Activated T-cell treated with anti-CD3 and anti-CD28 coated beads for 24 hours (primary cell): Measurements from ENCODE around the gene ADI1.
"Not testable (repeated sequence)": the region's sequence is repeated elsewhere in the genome, so short reads cannot be mapped to it uniquely, and the experiment has no call there.

ENCODE experiments used
- DNase-seq: peaks from one replicate; pipeline ENCODE4 v3.0.0-alpha.2; 2020; ENCODE audit warnings: low read depth

Gene ADI1

DNA sequence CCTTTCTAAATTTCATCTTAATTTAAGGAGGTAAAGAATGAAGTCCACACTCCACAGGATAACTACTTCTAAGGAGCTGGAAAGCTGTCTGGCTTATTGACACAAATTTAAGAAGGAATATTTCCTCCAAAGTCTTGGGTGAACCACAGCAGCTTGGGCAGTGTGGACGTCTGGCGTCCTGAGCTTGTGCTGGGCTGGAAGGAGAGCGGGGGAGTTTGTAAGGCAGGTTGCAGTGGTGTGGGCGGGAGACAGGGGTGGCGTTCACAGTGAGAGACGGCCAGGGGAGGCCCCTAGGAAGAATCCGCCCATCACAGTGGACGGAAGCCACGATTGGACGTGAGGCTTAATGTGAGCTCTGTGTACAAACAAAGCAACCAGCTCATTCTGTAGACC is 25.7 kb downstream of the ADI1 start:
- DNase-seq = no peak

DNA sequence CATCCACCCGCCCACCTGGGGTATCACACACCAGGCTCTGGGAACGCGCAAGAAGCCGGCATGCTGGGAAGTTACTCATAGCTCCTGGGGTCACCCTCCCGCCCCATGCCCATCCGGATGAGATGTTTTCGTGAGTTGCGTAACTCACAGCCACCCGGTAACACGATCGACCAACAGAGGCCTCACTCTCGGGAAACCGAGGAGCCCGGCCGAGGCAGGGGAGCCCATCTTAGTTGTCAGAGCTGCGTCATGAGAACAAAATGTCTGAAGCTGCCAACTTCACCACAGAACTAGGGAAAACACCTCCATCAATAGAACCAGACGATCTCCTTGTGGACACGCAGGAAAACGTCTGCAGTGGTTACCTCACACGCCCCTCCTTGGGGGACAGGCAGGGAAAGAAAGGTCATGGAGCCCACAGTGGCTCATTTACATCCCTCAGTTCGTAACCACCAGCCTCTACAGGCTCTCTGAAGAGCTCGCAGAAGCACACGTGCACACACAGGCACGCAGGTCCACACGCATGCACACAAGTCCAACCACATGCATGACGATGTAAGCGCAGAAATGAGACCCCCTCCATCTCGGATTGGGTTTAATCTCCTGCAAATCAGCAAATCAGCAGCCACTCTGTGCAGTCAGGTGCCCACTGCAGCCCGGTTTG is 26.2 kb downstream of the ADI1 start:
- no peak for DNase-seq

DNA sequence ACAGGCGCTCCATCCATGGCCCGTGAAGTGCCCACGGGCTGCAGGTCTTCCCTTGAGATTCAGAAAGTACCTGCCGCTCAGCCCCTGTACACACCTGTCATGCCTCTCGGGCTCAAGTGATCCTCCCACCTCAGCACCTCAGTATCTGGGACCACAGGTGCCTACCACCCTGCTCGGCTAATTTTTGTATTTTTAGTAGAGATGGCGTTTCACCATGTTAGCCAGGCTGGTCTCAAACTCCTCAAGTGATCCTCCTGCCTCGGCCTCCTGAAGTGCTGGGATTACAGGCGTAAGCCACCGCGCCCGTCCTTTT is 26.9 kb downstream of the ADI1 start:
- not testable (repeated sequence) for DNase-seq

DNA sequence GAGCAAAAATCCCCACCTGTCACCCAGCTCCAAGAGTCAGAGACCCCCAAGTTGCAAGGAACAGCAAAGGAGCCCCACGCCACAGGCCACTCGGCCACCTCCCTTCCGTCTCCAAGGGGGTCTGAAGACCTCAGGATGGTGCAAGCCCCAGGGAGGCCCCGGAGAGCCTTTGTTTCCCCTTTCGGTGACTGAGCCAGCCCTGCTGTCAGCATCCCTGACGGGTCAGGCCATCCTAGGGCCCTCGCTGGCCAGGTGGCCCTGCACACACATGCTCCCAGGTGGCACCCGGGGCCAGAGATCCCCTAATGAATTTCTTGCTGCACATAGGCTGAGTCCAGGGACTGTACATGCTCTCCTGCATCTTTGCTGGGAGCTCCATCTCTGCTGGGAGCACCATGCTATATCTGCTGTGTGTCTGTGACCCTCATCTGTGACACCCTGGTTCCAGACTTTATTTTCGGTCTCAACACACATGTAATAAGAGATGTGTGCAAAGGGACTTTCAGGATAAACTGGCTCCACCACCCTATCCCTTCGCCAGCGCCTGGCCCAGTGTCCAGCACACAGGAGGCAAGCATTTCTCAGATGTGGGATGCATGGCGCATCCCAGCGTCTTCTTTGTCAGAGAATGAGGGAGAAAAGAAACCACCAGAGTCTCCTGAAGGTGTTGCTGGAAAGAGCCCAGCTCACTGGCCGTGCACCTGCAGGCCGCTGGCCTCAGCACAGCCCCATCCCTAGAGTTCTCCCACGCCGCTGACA is 27.4 kb downstream of the ADI1 start:
- no peak for DNase-seq

DNA sequence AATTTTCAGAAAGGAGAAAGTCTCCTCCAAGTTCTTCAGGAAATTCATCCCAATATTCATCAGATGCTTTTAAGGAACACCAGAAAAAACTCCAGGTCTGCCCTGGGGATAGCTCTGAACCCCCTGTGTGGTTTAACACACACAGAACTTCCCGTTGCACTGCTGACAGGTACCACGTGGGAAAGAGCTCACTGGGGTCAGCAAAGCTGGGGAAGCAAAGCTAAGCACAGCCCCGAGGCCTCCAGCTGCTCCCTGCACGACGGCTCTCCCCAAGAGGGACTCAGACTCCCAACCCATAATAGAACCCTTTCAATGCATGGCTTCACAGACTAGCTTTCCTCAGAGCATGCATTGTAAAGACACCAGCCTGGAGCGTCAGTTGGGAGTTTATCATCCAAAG is 28.0 kb downstream of the ADI1 start:
- DNase-seq = no peak

DNA sequence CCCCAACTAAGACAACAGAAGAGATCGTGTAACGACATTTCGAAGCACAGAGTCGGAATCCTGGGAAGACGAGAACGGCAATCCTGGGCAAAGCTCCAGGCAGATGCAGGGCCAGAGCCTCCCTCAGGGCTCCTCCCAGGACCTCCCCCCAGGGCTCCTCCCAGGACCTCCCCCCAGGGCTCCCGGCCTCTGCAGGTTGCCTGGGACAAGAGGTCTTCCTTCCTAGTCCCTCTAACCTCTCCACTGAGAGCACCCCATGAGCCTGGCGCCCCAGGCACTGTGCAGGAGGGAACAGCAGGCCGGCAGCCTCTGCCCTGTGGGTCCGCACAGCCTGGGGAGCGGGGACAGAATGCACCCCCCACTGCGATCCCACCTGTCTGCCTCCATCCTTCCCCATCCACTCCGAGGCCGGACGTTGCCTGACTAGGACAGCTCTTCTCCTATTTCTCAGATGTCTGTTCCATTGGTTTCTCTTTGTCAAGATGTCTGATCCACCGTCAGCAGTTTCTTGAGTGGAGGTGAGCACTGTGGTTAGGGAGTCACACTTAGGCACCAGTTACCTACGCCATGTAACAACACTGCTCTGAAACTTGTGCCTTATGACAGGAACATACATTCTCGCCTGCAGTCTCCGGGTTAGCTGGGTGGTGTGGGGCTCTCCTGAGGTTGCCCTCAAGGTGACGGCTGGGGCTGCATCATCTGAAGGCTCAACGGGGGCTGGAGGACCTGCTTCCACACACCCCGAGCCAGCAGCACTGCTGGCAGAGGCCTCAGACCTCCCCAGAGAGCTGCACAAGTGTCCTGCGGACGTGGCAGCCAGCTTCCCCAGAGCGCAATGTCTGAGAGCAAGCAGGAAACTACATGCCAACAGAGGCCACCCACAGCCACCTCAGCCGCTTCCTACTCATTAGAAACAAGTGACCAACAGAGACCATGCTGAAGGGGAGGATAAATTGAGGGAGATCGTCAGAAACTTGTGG is 28.9 kb downstream of the ADI1 start:
- DNase-seq = no peak

DNA sequence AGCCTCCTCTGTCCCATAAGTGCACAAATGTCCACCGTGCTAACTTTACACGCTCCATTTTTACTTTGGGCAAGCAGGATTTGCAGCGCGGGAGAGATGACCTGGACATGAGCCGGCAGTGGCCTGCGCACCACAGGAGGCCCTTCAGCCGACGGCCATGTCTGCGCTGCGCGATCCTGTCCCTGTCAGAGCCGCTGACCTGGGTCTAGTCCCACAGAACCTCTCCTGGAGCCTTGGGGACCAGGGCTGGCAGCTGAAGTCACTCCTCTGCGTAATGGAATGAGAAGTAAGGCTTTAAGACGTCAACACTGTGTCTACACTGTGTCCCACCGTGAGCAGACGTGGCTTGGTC is 29.6 kb downstream of the ADI1 start:
- no peak for DNase-seq

DNA sequence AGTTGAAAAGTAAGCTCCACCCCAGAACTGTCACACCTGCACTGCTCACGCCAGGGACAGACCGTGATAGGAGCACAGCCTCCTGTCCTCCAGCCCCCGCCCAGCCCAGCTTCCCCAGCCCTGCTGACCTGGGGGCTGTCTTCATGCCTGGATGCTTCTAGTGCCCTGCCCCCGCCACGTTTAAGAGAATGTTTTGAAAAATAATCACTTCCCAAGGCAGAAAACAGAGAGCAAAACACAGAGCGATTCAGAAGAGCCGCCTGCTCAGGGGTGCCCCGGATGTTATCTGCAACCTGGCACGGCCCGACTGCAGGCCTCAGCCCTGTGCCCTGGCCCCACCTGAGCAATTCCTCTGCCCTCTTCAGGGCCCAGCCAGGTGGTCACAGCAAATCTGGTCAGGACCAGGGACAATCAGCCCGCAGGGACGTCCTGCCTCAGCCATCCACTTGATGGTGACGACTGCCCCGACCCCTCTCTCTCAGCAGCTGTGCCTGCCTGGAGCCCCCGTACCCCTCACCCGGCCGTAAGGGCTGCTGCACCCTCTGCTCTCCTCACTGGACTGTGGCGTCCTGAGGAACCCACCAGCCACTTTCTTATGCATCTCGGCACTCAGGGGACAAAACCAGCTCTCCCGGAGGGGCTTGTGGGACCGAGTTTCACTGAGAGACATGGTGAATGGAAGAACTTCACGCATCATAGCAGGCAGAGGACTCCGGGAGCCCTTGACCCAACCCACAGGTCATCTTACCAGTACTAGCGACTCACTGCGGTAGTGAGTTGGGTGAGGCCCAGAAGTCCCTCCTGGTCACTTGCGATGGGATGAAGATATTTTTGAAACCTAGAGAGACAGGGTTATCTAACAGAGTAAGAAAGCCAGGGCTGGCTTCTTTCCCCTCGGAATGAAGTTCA is 30.2 kb downstream of the ADI1 start:
- DNase-seq = no peak

DNA sequence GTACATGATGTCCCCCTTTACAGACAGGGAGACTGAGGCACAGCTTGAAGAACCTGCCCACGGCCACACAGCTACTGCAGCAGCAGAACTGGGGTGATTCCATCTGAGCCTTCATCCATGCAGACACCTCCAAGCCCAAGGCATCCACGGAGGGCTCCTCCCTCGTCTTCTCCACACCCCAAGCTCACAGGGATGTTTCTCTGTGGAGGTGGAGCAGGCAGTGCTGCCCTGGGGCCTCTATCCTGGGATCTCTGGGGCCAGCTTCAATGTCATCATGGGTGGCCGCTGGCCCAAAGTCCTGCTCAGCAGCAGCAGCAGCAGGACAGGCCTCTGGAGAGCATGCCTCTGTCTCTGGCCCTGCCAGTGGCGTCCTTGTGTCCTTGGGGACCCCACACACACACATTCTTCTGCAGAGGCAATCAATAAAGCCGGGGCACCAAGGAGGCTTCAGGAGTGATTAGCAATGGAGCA is 31.2 kb downstream of the ADI1 start:
- DNase-seq = no peak

DNA sequence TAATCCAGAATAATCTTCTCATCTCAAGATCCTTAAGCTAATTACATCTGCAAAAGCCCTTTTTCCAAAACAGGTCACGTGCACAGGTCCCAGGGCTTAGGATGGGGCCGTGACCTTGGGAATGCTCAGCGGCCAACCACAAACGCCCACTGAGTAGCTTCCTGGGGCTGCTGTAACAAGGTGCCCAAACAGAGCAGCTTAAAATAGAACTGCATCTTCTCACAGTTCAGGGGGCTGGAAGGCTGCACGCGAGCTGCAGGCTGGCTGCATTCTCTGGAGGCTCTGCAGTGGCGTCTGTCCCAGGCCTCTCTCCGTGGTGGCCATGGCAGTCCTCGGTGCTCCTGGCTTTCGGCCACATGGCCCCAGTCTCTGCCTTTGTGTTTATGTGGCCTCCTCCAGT is 31.9 kb downstream of the ADI1 start:
- no peak for DNase-seq

DNA sequence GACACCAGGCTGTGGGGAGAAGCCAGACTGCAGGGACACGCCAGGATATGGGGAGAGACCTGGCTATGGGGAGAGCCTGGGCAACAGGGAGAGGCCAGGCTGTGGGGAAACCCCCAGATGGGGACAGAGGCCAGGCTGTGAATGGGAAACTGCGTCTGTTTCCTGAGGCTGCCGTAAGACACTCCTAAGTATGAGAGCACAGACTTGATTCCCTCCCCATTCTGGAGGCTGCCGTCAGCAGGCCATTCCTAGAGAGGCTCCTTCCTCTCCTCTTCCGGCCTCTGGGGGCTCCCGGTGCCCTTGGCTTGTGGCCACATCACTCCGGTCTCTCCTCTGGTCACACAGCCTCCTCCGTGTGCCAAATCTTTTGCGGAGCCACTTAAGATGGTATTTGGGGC is 32.3 kb downstream of the ADI1 start:
- DNase-seq = no peak

DNA sequence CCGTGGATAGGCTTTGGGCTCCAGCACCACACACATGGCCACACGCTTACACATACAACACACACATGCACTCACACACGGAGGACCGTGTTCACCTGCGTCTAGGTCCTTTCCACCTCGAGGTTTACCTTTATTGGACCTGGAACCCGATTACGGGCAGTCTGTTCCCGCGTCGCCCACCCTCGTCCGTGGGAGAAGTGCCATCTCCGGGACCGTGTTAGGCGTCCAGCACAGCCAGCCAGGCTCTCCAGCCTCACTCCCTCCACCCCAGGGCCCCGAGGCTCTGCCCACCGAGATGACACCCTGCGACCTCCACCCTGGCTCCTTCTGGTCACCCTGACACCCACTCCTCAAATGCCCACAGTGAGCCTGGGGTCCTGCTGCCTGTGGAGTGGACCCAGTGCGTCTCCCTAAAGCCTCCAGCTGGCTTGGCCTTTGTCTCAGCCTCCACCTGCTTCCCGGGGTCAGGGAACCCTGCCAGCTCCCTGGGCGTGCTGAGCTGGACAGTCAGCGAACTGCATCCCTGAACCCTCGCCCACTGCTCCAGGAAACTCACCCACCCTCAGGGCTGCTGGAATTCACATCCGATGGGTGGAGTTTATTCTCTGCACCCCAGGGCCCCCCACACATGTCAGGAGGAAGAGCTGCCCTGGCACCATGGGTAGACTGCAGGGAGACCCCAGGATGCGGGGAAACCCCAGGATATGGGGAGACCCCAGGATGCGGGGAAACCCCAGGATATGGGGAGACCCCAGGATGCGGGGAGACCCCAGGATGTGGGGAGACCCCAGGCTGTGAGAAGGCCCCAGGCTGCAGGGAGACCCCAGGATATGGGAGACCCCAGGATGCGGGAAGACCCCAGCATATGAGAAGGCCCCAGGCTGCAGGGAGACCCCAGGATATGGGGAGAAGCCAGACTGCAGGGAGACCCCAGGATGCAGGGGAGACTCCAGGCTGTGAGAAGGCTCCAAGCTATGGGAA is 33.0 kb downstream of the ADI1 start:
- no peak for DNase-seq

DNA sequence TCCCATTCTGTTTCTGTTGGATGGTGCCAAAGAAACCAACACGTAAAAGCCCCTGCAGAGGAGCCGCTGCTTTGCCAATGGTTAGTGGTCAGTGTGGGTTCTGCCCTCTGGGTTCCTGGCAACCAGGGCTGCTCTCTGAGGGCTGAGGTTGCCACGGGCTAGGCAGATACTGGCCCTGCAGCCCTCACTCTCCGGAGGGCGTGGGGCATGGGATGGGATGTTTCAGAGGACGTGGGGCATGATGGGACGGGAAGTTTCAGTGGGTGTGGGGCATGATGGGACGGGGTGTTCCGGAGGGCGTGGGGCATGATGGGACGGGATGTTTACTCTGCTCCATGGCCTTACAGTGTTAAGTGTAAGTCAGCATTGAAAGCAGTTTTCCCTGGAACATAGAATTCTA is 34.2 kb downstream of the ADI1 start:
- no peak for DNase-seq

DNA sequence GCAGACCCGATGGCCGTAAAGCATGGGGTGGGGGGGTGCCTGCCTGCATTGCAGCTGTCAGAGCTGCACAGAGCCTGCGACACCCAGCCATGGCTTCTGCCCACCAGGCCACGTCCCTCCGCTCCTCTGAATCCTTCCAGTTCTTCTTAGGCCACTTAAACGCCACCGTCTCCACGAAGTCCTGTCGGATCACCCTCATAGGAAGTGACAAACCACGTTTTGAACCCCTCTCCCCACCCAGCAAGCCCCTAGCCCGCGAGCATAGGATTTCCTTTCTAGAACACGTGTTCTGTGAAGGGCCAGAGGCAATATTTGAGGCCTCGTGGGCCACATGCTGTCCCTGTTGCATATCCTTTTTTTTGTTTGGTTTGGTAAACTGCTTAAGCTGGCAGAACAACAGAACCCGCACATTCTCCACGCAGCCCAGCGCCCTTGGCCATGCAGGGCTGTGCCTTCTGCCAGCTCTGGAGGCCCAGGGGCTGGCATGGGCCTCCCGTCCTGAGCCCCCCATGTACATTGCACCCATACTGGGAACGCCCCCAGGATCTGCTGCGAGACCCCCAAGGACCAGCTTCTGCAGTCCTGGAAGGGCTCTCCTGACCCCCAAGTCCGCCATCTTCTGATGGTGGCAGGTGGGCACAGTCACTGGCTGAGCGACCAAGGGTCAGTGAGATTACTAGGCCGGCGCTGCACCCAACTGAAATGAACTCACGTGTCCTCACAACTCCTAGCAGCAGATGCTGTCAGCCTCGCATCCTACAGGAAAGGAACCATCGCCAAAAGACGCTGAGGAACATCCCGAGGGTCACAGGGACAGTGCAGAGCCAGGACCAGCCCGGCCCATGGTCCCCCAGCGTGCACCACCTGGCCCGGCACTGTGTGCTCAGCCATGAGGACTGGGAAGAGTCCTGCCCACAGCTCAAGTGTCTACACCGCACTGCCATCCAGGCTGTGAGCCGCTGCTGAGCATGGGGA is 35.1 kb downstream of the ADI1 start:
- no peak for DNase-seq

DNA sequence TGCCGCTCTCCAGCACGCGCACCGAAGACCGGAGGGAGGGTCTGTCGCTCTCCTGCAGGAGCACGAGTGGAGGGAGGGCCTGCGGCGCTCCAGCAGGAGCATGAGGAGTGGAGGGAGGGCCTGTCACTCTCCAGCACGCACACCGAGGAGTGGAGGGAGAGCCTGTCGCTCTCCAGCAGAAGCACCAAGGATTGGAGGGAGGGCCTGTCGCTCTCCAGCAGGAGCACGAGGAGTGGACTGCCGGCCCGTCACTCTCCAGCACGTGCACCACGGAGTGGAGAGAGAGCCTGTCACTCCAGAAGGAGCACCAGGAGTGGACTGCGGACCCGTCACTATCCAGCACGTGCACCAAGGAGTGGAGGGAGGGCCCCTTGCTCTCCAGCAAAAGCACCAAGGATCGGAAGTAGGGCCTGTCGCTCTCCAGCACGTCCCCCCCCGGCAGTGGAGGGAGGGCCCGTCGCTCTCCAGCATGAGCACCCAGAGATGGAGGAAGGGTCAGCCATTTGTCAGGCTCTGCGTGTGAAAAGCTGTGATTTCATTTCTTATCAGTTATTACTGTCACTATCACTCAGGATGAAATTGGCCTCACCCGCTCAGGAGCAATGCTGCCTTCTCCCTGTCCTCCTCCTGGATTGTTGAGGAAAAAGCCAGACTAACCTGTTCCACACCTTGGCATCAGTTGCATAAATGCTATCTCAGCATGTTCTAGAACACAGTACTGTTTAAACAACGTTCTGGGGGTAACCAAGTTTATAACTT is 35.9 kb downstream of the ADI1 start:
- DNase-seq = no peak

DNA sequence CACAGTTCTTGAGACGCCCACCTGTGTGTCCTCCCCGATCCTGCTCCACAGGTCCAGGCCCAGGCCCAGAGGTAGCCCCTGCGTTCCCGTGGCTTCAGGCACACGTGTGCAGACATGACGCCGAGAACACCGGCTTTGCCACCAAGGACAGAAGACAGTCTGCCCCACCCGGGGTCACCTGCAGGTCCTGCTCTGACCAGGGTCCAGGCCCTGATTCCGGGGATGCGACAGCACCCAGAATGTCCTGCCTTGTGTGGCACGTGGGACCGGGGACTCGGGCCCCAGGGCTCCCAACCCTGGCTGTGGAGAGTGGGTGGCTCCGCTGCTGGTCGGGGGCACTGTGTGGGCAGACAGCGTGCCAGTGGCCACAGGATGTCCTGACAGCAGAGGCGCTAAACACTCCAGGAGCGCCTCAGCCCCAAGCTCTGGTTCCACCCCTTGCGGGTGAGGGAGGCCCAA is 36.9 kb downstream of the ADI1 start:
- no peak for DNase-seq

DNA sequence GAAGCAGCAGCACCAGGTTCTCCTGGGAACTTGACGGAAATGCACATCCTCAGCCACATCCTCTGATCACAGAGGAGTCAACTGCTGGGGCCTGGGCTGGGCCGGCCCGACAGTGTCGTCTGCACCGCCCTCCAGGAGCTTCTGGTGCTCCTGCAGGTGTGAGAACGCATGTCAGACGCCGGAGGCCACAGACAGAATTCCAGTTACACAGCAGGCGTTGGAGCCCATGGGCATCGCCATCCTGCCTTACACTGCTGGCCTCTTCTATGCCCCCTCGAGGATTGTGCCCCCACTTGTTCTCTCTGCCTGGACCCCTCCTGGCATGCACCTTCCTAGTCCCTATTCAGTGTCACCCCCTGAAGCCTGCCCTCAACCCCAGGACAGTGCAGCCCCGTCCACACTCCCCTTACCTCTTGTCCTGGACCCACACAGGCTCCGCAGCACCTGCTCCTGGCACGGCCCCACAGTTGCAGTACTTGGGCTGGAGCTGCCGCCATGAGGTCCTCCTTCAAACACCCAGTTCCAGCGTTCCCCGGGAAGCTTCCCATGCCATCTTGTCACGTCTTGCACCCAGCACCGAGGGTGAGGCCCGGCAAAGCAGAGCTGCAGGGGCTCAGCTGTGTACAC is 37.5 kb downstream of the ADI1 start:
- DNase-seq = no peak

DNA sequence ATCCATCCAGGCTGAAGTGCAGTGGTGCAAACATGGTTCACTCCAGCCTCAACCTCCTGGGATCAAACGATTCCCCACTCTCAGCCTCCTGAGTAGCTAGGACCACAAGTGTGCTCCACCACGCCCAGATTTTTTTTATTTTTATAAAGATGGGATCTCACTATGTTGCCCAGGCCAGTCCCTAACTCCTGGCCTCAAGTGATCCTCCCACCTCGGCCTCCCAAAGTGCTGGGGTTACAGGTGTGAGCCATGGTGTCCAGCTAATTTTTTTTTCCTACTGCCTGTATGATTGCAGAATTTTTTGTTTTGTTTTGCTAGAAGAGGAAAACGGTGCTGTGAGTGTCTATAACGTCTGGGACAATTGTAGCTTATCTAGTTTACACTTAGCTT is 38.3 kb downstream of the ADI1 start:
- no peak for DNase-seq
